GM21619 (cell line): ENCODE results near the gene UBALD1.
"Not testable (repeated sequence)": the region's sequence is repeated elsewhere in the genome, so short reads cannot be mapped to it uniquely, and the experiment has no call there.

Experiments used
- ATAC-seq: cut with Tn5 transposase; IDR thresholded peaks from one replicate; pipeline ENCODE4 v1.9.1; 2021; ENCODE audit not compliant: unreplicated experiment

Gene UBALD1

GRCh38 chr16:4599037-4599436 lies 15.7 kb downstream of the UBALD1 start:
- no peak for ATAC-seq

DNA sequence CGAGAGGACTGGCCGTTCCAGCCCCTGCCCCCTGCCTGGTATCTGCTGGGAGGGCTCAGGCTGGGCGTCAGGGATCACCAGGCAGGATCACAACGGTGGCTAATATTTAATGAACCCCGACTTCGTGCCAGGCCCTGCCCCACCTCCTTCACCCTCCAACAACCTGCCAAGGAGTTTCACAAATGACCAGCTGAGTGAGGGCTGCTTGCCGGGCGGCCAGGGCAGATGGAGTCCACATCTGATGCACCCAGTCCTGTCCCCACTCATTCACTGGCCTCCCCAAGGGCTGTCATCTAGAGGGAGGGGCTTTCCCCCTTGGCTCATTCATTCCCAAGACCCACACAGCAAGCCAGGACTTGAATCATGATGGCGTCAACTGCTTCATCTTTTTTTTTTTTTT lies 17.5 kb downstream of the UBALD1 start:
- ATAC-seq: no peak

DNA sequence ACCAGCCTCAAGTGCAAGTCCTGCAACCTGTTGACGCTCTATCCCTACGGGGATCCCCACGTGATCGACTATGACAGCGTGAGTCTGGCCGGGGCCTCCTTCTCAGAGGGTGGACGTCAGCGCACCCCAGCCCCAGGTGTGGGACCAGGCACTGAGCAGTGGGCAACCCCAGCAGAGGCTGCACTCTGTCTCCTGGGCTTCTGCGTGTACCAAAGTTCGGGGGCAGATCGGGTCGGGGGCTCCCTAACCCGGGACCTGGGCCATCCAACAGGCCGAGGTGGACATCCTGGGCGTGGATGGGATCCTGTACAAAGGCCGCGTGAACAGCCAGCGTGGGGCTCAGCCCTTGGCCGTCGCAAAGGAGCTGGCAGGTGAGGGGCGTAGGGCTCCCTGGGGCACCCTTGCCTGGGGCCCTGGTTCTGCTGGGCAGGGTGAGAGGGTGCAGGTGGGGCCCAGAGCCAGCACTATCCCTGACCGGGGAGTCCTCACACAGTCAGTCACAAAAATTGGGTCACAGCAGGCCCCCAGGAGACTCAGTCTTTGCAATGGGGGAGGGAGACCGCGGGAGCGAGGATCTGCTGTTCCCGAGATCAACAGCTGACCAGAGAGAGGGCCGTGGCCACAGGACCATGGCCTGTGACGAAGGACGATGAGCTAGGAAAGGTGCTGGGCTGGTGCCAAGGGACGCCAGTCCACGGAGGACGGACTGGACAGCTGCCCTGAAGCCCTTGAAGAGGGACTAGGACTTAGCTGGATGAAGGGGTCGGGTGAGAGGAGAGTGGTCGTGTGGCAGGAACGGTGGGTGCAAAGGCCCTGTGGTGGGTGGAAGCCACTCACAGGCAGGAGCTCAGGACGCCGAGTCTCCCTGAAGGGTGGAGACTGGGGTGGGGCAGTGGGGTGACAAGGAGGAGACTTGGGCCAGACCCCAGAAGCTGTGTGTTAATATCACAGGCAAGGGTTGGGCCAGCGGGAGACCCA lies 20.0 kb downstream of the UBALD1 start:
- no peak for ATAC-seq

DNA sequence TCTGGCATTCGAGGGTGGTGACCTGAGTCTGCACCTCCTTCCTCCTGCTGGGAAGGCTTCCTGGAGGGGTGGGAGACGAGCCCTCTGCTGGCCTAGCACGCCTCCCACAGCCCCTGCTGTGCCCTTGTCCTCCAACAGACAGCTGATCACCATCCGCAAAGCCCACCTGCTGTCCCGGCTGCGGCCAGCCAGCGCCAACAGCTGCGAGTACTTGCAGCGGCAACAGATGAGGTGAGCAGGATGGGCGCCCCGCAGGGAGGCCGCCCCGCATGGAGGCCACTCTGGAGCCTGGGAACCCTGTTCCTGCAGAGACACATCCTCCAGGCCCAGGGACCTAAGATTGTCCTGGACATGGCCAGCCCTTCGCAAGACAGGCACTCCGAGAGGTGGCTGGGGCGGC lies 21.6 kb downstream of the UBALD1 start:
- no peak for ATAC-seq

DNA sequence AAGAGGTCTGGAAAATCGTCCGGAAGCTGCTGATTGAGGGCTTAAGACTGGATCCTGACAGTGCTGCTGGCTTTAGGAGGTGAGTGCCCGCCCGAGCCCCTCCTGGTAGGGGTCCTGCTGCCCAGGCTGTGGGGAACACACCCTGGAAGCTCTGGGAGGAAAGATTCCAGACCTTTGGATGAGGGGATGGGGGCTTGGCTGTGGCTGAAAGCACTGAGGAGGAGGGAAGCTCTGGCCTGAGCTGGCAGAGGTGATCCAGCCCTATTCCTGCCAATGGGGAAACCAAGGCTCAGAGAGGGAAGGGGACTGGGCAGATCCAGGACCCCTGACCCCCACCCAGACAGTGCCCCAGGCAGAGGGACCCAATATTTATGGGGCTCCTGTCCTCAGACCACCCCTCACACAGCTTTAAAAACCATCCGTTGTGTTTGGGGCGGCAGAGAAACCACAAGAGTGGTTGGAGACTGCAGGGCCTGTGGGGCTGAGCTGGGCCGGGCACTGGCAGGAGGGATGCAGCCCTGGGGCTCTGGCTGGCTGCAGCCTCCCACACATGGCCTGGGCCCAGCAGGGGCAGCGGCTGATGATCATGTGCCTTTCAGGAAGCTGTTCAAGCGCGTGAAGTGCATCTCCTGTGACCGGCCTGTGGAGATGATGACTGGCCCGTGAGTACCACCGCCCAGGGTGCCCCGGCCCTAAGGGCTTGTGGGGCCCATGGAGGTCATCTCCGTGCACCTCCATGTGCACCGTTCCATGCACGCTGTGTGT lies 22.8 kb downstream of the UBALD1 start:
- no peak for ATAC-seq

- ATAC-seq: no peak
Observed at GRCh38 chr16:4591191-4591590, 23.5 kb downstream of the UBALD1 start.

DNA sequence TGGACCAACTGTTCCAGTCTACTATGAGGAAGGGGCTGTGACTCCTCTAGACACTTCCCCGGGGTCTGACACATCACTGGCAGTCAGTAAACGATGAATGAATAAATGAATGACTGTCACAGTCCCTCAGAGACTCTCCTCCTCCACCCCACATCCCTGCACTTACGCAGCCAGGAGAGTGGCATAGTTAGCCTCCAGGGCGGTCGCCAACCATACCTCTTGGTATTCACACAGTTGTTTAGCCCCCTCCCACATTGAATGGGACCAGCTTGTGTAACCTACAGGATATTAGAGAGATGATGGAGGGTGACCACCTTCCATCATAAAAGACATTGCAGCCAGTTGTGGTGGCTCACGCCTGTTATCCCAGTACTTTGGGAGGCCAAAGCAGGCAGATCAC lies 25.7 kb downstream of the UBALD1 start:
- ATAC-seq: no peak

DNA sequence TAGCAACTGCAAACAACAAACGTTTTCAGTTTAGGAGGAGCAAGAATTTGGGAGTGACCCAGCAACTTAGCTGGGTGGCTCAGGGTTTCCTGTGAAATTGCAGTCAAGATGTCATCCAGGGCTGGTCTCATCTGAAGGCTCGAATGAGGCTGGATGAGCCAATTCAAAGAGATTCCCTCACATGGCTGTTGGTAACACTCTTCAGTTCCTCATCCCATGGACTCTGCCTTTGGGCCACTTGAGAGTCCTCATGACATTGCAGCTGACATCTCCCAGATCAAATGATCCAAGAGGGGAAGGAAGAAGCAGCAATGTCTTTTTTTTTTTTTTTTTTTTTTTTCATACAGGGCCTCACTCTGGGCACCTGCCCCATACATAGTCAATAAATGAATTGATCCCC lies 26.3 kb downstream of the UBALD1 start:
- no peak for ATAC-seq

GRCh38 chr16:4586291-4586690 lies 28.4 kb downstream of the UBALD1 start:
- no peak for ATAC-seq

DNA sequence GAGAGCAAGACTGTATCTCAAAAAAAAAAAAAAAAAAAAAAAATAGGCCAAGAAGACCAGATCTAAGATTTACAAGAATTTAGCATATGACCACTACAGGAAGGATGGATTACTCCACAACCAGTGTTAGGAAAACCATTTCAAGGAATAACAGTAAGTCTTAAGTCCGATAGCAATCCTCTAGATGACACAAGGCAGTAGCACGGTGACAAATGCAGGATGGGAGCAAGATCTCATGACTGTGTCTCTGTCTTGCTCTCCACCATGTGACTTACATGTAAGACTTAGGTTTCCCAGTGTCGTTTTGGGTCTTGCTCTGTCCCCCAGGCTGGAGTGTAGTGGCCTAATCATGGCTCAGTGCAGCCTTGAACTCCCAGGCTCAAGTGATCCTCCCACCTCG lies 30.8 kb downstream of the UBALD1 start:
- ATAC-seq: no peak

- no peak for ATAC-seq
Observed at GRCh38 chr16:4580250-4580649, 34.4 kb downstream of the UBALD1 start.

DNA sequence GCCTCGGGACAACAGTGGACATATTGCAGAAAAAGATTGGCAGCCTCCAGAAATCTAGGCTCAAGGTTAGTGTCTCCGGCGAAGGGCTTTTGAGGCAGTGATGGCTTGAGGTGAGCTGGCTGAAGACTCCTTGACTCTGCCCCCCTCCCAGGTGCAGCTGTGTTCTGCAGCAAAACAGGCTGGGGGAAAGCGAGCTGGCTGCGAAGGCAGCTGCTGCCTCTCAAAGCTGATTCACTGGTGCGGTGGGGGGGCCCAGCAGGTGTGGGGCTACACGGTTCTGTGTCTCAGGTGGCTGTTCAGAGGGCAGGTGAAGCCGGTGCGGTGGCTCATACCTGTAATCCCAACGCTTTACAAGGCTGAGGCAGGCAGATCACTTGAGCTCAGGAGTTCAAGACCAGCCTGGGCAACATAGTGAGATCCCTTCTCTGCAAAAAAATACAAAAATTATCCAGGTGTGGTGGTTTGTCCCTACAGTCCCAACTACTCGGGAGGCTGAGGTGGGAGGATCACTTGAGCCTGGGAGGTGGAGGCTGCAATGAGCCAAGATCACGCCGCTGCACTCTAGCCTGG lies 35.6 kb downstream of the UBALD1 start:
- ATAC-seq: no peak

- no peak for ATAC-seq
Observed at GRCh38 chr16:4576008-4576407, 38.7 kb downstream of the UBALD1 start.

- ATAC-seq: no peak
Observed at GRCh38 chr16:4574919-4575705, 39.6 kb downstream of the UBALD1 start.

DNA sequence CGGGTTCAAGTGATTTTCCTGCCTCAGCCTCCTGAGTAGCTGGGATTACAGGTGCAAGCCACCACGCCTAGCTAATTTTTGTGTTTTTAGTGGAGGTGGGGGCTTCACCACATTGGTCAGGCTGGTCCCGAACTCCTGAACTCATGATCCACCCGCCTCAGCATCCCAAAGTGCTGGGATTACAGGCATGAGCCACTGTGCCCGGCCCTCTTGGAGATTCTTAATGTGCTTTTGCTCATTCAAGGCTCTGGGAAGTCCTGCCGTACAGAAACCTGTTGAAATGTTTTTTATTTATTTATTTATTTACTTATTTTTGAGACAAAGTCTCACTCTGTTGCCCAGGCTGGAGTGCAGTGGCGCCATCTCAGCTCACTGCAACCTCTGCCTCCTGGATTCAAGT lies 40.8 kb downstream of the UBALD1 start:
- ATAC-seq: not testable (repeated sequence)

- ATAC-seq: no peak
Observed at GRCh38 chr16:4572715-4573114, 42.0 kb downstream of the UBALD1 start.

DNA sequence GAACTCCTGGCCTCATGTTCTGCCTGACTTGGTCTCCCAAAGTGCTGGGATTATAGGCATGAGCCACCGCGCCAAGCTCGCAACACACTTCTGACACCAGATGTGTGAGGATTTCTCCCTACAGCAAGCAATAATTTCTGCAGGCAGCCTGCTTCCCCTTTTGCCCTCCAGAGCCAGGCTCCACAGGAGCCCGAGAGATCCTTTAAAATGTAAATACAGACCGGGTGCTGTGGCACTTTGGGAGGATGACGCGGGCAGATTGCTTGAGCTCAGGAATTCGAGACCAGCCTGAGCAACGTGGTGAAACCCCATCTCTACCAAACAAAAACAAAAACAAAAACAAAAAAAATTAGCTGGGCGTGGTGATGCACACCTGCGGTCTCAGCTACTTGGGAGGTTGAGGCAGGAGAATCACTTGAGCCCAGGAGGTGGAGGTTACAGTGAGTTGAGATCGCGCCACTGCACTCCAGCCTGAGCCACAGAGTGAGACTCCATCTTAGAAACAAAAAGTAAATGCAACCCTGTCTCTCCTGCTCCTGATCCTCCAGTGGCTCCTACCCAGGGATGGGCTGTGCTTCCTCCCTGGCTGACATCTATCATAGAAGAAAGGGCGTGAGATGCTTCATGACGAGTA lies 43.9 kb downstream of the UBALD1 start:
- ATAC-seq: no peak

- ATAC-seq: no peak
Observed at GRCh38 chr16:4570086-4570485, 44.6 kb downstream of the UBALD1 start.

- no peak for ATAC-seq
Observed at GRCh38 chr16:4566144-4566543, 48.5 kb downstream of the UBALD1 start.

DNA sequence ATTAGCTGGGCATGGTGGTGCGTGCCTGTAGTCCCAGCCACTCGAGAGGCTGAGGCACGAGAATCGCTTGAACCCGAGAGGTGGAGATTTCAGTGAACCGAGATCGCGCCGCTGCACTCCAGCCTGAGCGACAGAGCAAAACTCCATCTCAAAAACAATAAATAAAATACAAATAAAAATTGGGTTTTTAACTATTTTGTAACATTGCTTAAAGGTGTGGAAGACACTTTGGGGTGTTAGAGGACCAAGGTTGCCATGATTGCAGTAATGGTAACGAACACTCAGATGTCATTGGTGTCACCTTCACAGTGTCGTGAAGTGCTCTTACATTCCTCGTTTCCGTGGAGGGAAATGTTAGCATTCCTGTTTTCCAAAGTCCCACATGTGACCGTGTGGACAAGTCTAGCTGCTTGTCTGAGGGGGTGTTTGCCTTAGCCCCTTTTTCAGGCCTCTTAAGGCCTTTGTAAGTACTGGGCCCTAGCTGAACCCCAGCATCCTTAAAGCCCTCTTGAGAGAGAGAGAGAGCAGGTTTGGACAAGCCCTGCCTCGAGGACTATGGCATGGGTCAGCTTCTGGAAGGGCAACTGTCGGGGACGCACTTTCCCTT lies 49.9 kb downstream of the UBALD1 start:
- ATAC-seq: no peak
